HG03460 (cell line): ENCODE data around the gene MYPOP.

ENCODE experiments used
- ATAC-seq: cut with Tn5 transposase; IDR thresholded peaks from one replicate; pipeline ENCODE4 v1.9.1; 2021; ENCODE audit not compliant: unreplicated experiment

Gene MYPOP

GRCh38 chr19:45865269-45865948 lies 37.0 kb downstream of the MYPOP start:
- no peak for ATAC-seq

GRCh38 chr19:45864629-45865082 lies 37.8 kb downstream of the MYPOP start:
- ATAC-seq: no peak

GRCh38 chr19:45863840-45864628 lies 38.4 kb downstream of the MYPOP start, which contains the start of gene FOXA3:
Gene FOXA3, plus strand, starts transcription at chr19:45864326. Its CDS starts 131 bp downstream, at chr19:45864457.
- ATAC-seq: no peak

GRCh38 chr19:45863335-45863839 lies 39.0 kb downstream of the MYPOP start:
- no peak for ATAC-seq

- peak; percentile 87 for ATAC-seq
Measured at GRCh38 chr19:45862564-45863334, 39.7 kb downstream of the MYPOP start, which contains the start of gene SYMPK. Gene SYMPK, minus strand, starts transcription at chr19:45863147. Its CDS starts 8,652 bp downstream, at chr19:45854495.

- ATAC-seq: no peak
Measured at GRCh38 chr19:45862271-45862563, 40.2 kb downstream of the MYPOP start.

- no peak for ATAC-seq
Measured at GRCh38 chr19:45860359-45861259, 41.8 kb downstream of the MYPOP start.

- ATAC-seq: no peak
Measured at GRCh38 chr19:45854167-45854778, 48.1 kb downstream of the MYPOP start.

GRCh38 chr19:45852983-45853382 lies 49.4 kb downstream of the MYPOP start:
- no peak for ATAC-seq

- ATAC-seq: no peak
Measured at GRCh38 chr19:45852145-45852750, 50.2 kb downstream of the MYPOP start.

GRCh38 chr19:45848922-45849321 lies 53.5 kb downstream of the MYPOP start:
- ATAC-seq: no peak

GRCh38 chr19:45847663-45848062 lies 54.8 kb downstream of the MYPOP start:
- no peak for ATAC-seq

- ATAC-seq: no peak
Measured at GRCh38 chr19:45842198-45842597, 60.2 kb downstream of the MYPOP start.
